ENCODE measurements around the gene MACROH2A1. TPM values are rescaled to one million over a fixed set of nuclear protein-coding genes. Genes with fewer than 3 reads are reported as not detected.

The MACROH2A1 gene
- total and polyA plus RNA-seq, 2 donors from 2014 or later, result 99.4 to 144 TPM

GRCh38 chr5:135367554-135367953, 31.5 kb downstream of the MACROH2A1 start:
- Histone ChIP-seq H3K9me3 (ENCODE audit: control insufficient read depth in 2 of 3, insufficient read depth in 1 of 3, low read length in 3 of 3) (no peaks in the 10 kb centered on the region), H3K9ac (ENCODE audit: low read length in 3 of 3) (no peak overlapping the region), H3K36me3 (ENCODE audit: control insufficient read depth in 2 of 3, insufficient read depth in 3 of 3, low read length in 3 of 3) (peaks cover 4 to 20% (median 14%) of the 10 kb centered on the region in 3 donors), H3K4me3 (ENCODE audit: low read length in 3 of 3) (no peak overlapping the region), H3K27me3 (ENCODE audit: control insufficient read depth, insufficient read depth, low read length) (no peaks in the 10 kb centered on the region), H3K4me1 (ENCODE audit: control insufficient read depth in 2 of 3, insufficient read depth in 2 of 3, low read depth in 1 of 3, low read length in 3 of 3) (no peaks in the 10 kb centered on the region), H3K27ac (ENCODE audit: low read depth in 2 of 2, low read length in 2 of 2) (no peak overlapping the region)
- no peak for FAIRE-seq
- intact Hi-C loops (cut with DNase I), result no loop called here
- no peak for DNase-seq
- TF ChIP-seq CTCF (IDR thresholded peaks at IDR 0.05; ENCODE audit: borderline replicate concordance, extremely low read depth, insufficient read depth), result no peak

- H3K27me3 ChIP-seq (ENCODE audit: control insufficient read depth, insufficient read depth, low read length), result no peaks in the 10 kb centered on the region
- no peaks in the 10 kb centered on the region for H3K4me1 ChIP-seq (ENCODE audit: control insufficient read depth in 2 of 3, insufficient read depth in 2 of 3, low read depth in 1 of 3, low read length in 3 of 3)
- intact Hi-C loops (cut with DNase I), result no loop called here
- FAIRE-seq (no peak), DNase-seq (no peak)
- no peak for TF ChIP-seq CTCF (IDR thresholded peaks at IDR 0.05; ENCODE audit: borderline replicate concordance, extremely low read depth, insufficient read depth)
- H3K27ac ChIP-seq (ENCODE audit: low read depth in 2 of 2, low read length in 2 of 2), result no peak overlapping the region
- H3K9me3 ChIP-seq (ENCODE audit: control insufficient read depth in 2 of 3, insufficient read depth in 1 of 3, low read length in 3 of 3), result no peaks in the 10 kb centered on the region
- no peak overlapping the region for H3K4me3 ChIP-seq (ENCODE audit: low read length in 3 of 3)
- H3K36me3 ChIP-seq (ENCODE audit: control insufficient read depth in 2 of 3, insufficient read depth in 3 of 3, low read length in 3 of 3), result peaks cover 4 to 20% (median 14%) of the 10 kb centered on the region in 3 donors
- H3K9ac ChIP-seq (ENCODE audit: low read length in 3 of 3), result no peak overlapping the region
Observed at GRCh38 chr5:135367076-135367475, 32.0 kb downstream of the MACROH2A1 start.

- Histone ChIP-seq H3K27ac (ENCODE audit: low read depth in 2 of 2, low read length in 2 of 2) (no peak overlapping the region), H3K9me3 (ENCODE audit: control insufficient read depth in 2 of 3, insufficient read depth in 1 of 3, low read length in 3 of 3) (no peaks in the 10 kb centered on the region), H3K9ac (ENCODE audit: low read length in 3 of 3) (no peak overlapping the region), H3K4me3 (ENCODE audit: low read length in 3 of 3) (no peak overlapping the region), H3K27me3 (ENCODE audit: control insufficient read depth, insufficient read depth, low read length) (no peaks in the 10 kb centered on the region), H3K36me3 (ENCODE audit: control insufficient read depth in 2 of 3, insufficient read depth in 3 of 3, low read length in 3 of 3) (peaks cover 4 to 21% (median 14%) of the 10 kb centered on the region in 3 donors), H3K4me1 (ENCODE audit: control insufficient read depth in 2 of 3, insufficient read depth in 2 of 3, low read depth in 1 of 3, low read length in 3 of 3) (no peaks in the 10 kb centered on the region)
- TF ChIP-seq CTCF (IDR thresholded peaks at IDR 0.05; ENCODE audit: borderline replicate concordance, extremely low read depth, insufficient read depth), result no peak
- intact Hi-C loops (cut with DNase I), result no loop called here
- DNase-seq, result no peak
- FAIRE-seq, result no peak
Observed at GRCh38 chr5:135365281-135365680, 33.8 kb downstream of the MACROH2A1 start.
